IMR-90 (cell line): ENCODE results near the gene NPAS3. TPM values are rescaled to one million over a fixed set of nuclear protein-coding genes. Genes with fewer than 3 reads are reported as not detected.

ENCODE experiments used
- ATAC-seq: fragments of 200-7000 bp; cut with Tn5 transposase; 2 replicates; pipeline ENCODE4 v1.9.1; 2020; ENCODE audit warnings: low read depth, mild to moderate bottlenecking, moderate library complexity
- BruUV-seq: library from RNA; stranded (reverse); fragments of 400-500 nt; replicated peaks from 2 replicates; lab custom pipeline; 2021; lab: Mats Ljungman, UMichigan
- CTCF ChIA-PET: fragments of 300-600 bp; formaldehyde crosslinking; extraction: SDS; loops from one replicate; lab custom pipeline; 2021; ENCODE audit warnings: antibody characterized with exemption; lab: Yijun Ruan, JAX
- POLR2A ChIA-PET: fragments of 300-600 bp; sonication (Branson Sonifier 250); formaldehyde crosslinking; loops from one replicate; lab custom pipeline; 2022; ENCODE audit warnings: antibody characterized with exemption; ENCODE audit not compliant: unreplicated experiment; lab: Charles Lee
- DNase-seq: peaks from one replicate; pipeline ENCODE4 v3.0.0; 2013
- H2AFZ ChIP-seq: replicated peaks from 2 replicates; pipeline ENCODE3; 2013; ENCODE audit warnings: low read length, mild to moderate bottlenecking; ENCODE audit not compliant: poor library complexity
- H2AK5ac ChIP-seq: 2 replicates; pipeline ENCODE4 v1.6.1; 2013; ENCODE audit warnings: low read depth, low read length, inconsistent platforms
- H2AK9ac ChIP-seq: replicated peaks from 2 replicates; pipeline ENCODE3; 2013; ENCODE audit warnings: mild to moderate bottlenecking, low read depth, low read length, moderate library complexity; ENCODE audit not compliant: poor library complexity
- H2BK120ac ChIP-seq: 2 replicates; pipeline ENCODE4 v1.6.1; 2013; ENCODE audit warnings: low read depth, low read length, inconsistent platforms
- H2BK15ac ChIP-seq: 3 replicates; pipeline ENCODE4 v1.6.1; 2013; ENCODE audit warnings: low read depth, low read length, inconsistent platforms
- H2BK20ac ChIP-seq: 2 replicates; pipeline ENCODE4 v1.6.1; 2013; ENCODE audit warnings: low read depth, mild to moderate bottlenecking, inconsistent platforms, low read length, moderate library complexity
- H2BK5ac ChIP-seq: 2 replicates; pipeline ENCODE4 v1.6.1; 2013; ENCODE audit warnings: mild to moderate bottlenecking, low read depth, low read length, inconsistent platforms; ENCODE audit not compliant: poor library complexity, severe bottlenecking
- H3K14ac ChIP-seq: replicated peaks from 2 replicates; pipeline ENCODE4 v1.6.1; 2013; ENCODE audit warnings: low read depth, low read length, inconsistent platforms
- H3K18ac ChIP-seq: 2 replicates; pipeline ENCODE4 v1.6.1; 2013; ENCODE audit warnings: low read depth, low read length, control low read depth
- H3K23ac ChIP-seq: 2 replicates; pipeline ENCODE4 v1.6.1; 2013; ENCODE audit warnings: low read depth, low read length, inconsistent platforms
- H3K27ac ChIP-seq: 2 replicates; pipeline ENCODE4 v1.5.1; 2013; ENCODE audit warnings: mild to moderate bottlenecking, control low read depth, low read length; ENCODE audit not compliant: insufficient read depth
- H3K27me3 ChIP-seq: 2 replicates; pipeline ENCODE4 v1.6.1; 2013; ENCODE audit warnings: low read length; ENCODE audit not compliant: control insufficient read depth, insufficient read depth
- H3K36me3 ChIP-seq: 2 replicates; pipeline ENCODE4 v1.6.1; 2013; ENCODE audit warnings: low read length, mixed read lengths; ENCODE audit not compliant: control insufficient read depth, insufficient read depth
- H3K4ac ChIP-seq: 2 replicates; pipeline ENCODE4 v1.6.1; 2013; ENCODE audit warnings: low read depth, low read length, inconsistent platforms
- H3K4me1 ChIP-seq: 2 replicates; pipeline ENCODE4 v1.6.1; 2013; ENCODE audit warnings: low read length, mixed read lengths; ENCODE audit not compliant: control insufficient read depth, insufficient read depth
- H3K4me2 ChIP-seq: 2 replicates; pipeline ENCODE4 v1.6.1; 2013; ENCODE audit warnings: low read depth, mild to moderate bottlenecking, control low read depth, low read length, moderate library complexity
- H3K4me3 ChIP-seq: 2 replicates; pipeline ENCODE4 v1.5.1; 2013; ENCODE audit warnings: low read depth, mild to moderate bottlenecking, control low read depth, low read length, moderate library complexity; ENCODE audit not compliant: insufficient read depth
- H3K56ac ChIP-seq: 2 replicates; pipeline ENCODE4 v1.6.1; 2013; ENCODE audit warnings: low read length, inconsistent platforms; ENCODE audit not compliant: insufficient read depth; ENCODE audit errors: extremely low read depth
- H3K79me1 ChIP-seq, 2 experiments: 2 replicates each; pipeline ENCODE4 v1.6.1; 2013; ENCODE audit warnings: low read length in 2 of 2, inconsistent platforms in 1 of 2, low read depth in 1 of 2
- H3K9ac ChIP-seq: 2 replicates; pipeline ENCODE4 v1.6.1; 2013; ENCODE audit warnings: low read depth, low read length, control low read depth
- H3K9me1 ChIP-seq: 2 replicates; pipeline ENCODE4 v1.6.1; 2013; ENCODE audit warnings: low read length, inconsistent platforms; ENCODE audit not compliant: insufficient read depth
- H3K9me3 ChIP-seq: 2 replicates; pipeline ENCODE4 v1.6.1; 2013; ENCODE audit warnings: low read length; ENCODE audit not compliant: control insufficient read depth, insufficient read depth
- H4K20me1 ChIP-seq: 2 replicates; pipeline ENCODE4 v1.6.1; 2013; ENCODE audit warnings: low read length, inconsistent platforms; ENCODE audit not compliant: insufficient read depth
- H4K5ac ChIP-seq: 2 replicates; pipeline ENCODE4 v1.6.1; 2013; ENCODE audit warnings: mild to moderate bottlenecking, low read depth, low read length, control low read depth
- H4K8ac ChIP-seq, 2 experiments: 2 replicates each; pipeline ENCODE4 v1.6.1; 2013; ENCODE audit warnings: low read depth in 2 of 2, low read length in 2 of 2, control low read depth in 1 of 2, inconsistent platforms in 1 of 2
- H4K91ac ChIP-seq: 2 replicates; pipeline ENCODE4 v1.6.1; 2013; ENCODE audit warnings: low read depth, low read length, inconsistent platforms; ENCODE audit not compliant: insufficient read depth
- CHD1 ChIP-seq: IDR thresholded peaks from 2 replicates; pipeline ENCODE4 v1.6.1; 2012; ENCODE audit warnings: low read depth, low read length, improper control_type of control experiment
- ELK1 ChIP-seq: fragments of 150-350 bp; IDR thresholded peaks from 2 replicates; pipeline ENCODE4 v1.6.1; 2016; ENCODE audit warnings: low read depth, mild to moderate bottlenecking, low read length, moderate library complexity, borderline replicate concordance
- MAFK ChIP-seq: IDR thresholded peaks from 2 replicates; pipeline ENCODE4 v1.6.1; 2012; ENCODE audit warnings: low read depth, low read length, improper control_type of control experiment
- MAZ ChIP-seq: IDR thresholded peaks from 2 replicates; pipeline ENCODE4 v1.6.1; 2012; ENCODE audit warnings: low read depth, mild to moderate bottlenecking, low read length, improper control_type of control experiment, moderate library complexity, borderline replicate concordance
- NFE2L2 ChIP-seq: fragments of 150-350 bp; IDR thresholded peaks from 2 replicates; pipeline ENCODE4 v1.6.1; 2016; ENCODE audit warnings: low read depth, mild to moderate bottlenecking, low read length
- WGBS, 2 experiments: methylation state at CpG; one replicate each; pipeline versions ENCODE4 v1.1.5 to v1.1.7; 2013; ENCODE audit warnings: missing lambda C conversion rate in 2 of 2; ENCODE audit not compliant: insufficient read length in 1 of 2; ENCODE audit errors: extremely low coverage in 2 of 2; 5-methylcytosine and 5-hydroxymethylcytosine counted together
- dilution Hi-C: fragments of 300-500 bp; cut with HindIII; formaldehyde crosslinking; loops from one replicate; pipeline ENCODE4 v1.14.3; 2018; ENCODE audit warnings: low sequenced_read_pairs; ENCODE audit not compliant: unreplicated experiment
- in situ Hi-C: fragments of 300-500 bp; cut with MboI; formaldehyde crosslinking; loops from 3 replicates; pipeline ENCODE4 v1.14.3; 2019; ENCODE audit warnings: low sequenced_read_pairs, inconsistent platforms, mixed read lengths
- intact Hi-C: fragments of 100-400 bp; cut with micrococcal nuclease; formaldehyde crosslinking; loops from 2 replicates; pipeline ENCODE4 v1.10.0; 2022
- polyA plus RNA-seq, 3 experiments: library from polyadenylated mRNA; depleted of rRNA; stranded (reverse); fragments of >200 nt; gene quantifications; 2 replicates each; pipeline ENCODE4 v1.2.3, GENCODE V29; 2012; ENCODE audit warnings: low replicate concordance in 1 of 3
- total RNA-seq: library from RNA; depleted of rRNA; stranded (reverse); fragments of >200 nt; gene quantifications from 2 replicates; pipeline ENCODE4 v1.2.3, GENCODE V29; 2012

NPAS3 gene
- total and polyA plus RNA-seq, 2 of the 4 experiments (the other 2 are of a cell fraction) = not detected

GRCh38 chr14:33019346-33019745, 80.7 kb downstream of the NPAS3 start:
- no CpG with 5 or more reads among the region's 3 CpGs for WGBS, 2 experiments
- no peak overlapping the region for H4K8ac ChIP-seq
- no peak overlapping the region for H4K5ac ChIP-seq
- dilution Hi-C loops (no loop called here), intact Hi-C loops (loop anchor here (10.0 kb wide), 1 partner anchor 775 kb away; no protein-coding TSS in a partner anchor), in situ Hi-C loops (no loop called here)
- H2AFZ ChIP-seq = no peak overlapping the region
- no peak overlapping the region for H2BK15ac ChIP-seq
- no peak overlapping the region for H2AK5ac ChIP-seq
- no peak overlapping the region for H3K4ac ChIP-seq
- H3K9ac ChIP-seq = no peak overlapping the region
- H3K4me1 ChIP-seq = no peaks in the 10 kb centered on the region
- CTCF ChIA-PET = interaction anchor here (0.6 kb wide), 1 partner anchor 395 kb away, joined by 3 read pairs; no protein-coding TSS in a partner anchor
- no peak overlapping the region for H4K91ac ChIP-seq
- no peaks in the 10 kb centered on the region for H3K36me3 ChIP-seq
- H3K14ac ChIP-seq = no peak overlapping the region
- H2BK20ac ChIP-seq = no peak overlapping the region
- TF ChIP-seq NFE2L2 (no peak), CHD1 (no peak), MAZ (no peak), MAFK (no peak), ELK1 (no peak)
- ATAC-seq = no peak
- H3K9me3 ChIP-seq = no peaks in the 10 kb centered on the region
- no peak overlapping the region for H2BK5ac ChIP-seq
- H3K27ac ChIP-seq = no peak overlapping the region
- H4K20me1 ChIP-seq = no peaks in the 10 kb centered on the region
- H3K4me2 ChIP-seq = no peak overlapping the region
- H3K18ac ChIP-seq = no peak overlapping the region
- H2BK120ac ChIP-seq = no peak overlapping the region
- no peaks in the 10 kb centered on the region for H3K9me1 ChIP-seq
- BruUV-seq = no TSS peak
- no peak overlapping the region for H3K56ac ChIP-seq
- DNase-seq = no peak
- H3K23ac ChIP-seq = no peak overlapping the region
- POLR2A ChIA-PET = no interaction called here
- no peak overlapping the region for H2AK9ac ChIP-seq
- no peak overlapping the region for H3K4me3 ChIP-seq
- H3K79me1 ChIP-seq = no peaks in the 10 kb centered on the region
- no peaks in the 10 kb centered on the region for H3K27me3 ChIP-seq
